Gastroesophageal sphincter (tissue), 3 donors: ENCODE data around the gene CIITA.

Source experiments
- EP300 ChIP-seq: sonication (generic); formaldehyde crosslinking; IDR thresholded peaks from one replicate; pipeline ENCODE4 v1.6.1; 2017; ENCODE audit warnings: antibody characterized with exemption, mild to moderate bottlenecking
- POLR2A ChIP-seq, 2 donors: fragments of 450-650 bp; IDR thresholded peaks; one replicate each; pipeline ENCODE4 v1.6.1; 2017; ENCODE audit warnings: antibody characterized with exemption in 2 of 2, mild to moderate bottlenecking in 2 of 2, moderate library complexity in 1 of 2
- POLR2AphosphoS5 ChIP-seq: sonication (generic); formaldehyde crosslinking; IDR thresholded peaks from one replicate; pipeline ENCODE4 v1.6.1; 2017; ENCODE audit warnings: antibody characterized with exemption
- TF ChIP-seq, protein P1 (sequence below), 4 experiments: fragments of 200-600 bp in 2 of 4; fragments of 450-650 bp in 2 of 4; sonication (generic) in 1 of 4; IDR thresholded peaks; one replicate each; pipeline ENCODE4 v1.5.1; 2017 to 2019; ENCODE audit warnings: antibody characterized with exemption in 4 of 4, mild to moderate bottlenecking in 2 of 4, moderate library complexity in 2 of 4

DNA sequence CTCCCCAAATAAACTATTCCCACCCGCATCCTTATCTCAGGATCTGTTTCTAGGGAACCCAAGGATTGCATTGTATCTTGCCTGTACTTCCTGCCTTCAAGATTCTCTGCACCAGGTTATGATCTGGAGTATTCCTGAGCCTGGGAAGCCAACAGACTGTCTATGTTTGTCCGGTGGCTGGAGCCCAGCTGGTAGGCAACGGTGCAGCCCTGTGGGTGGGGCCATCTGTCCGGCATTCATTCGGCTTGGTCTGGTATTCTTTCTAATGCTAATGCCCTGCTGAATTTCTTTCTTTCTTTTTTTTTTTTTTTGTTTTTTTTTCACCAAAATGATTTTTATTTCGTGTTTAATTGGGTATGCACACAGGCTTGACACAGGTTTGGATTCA, 37.7 kb upstream of the CIITA start:
- TF ChIP-seq EP300 (no peak), POLR2A (IDR thresholded peaks at IDR 0.05) (no peak), POLR2AphosphoS5 (no peak)
- TF ChIP-seq, protein P1, sequence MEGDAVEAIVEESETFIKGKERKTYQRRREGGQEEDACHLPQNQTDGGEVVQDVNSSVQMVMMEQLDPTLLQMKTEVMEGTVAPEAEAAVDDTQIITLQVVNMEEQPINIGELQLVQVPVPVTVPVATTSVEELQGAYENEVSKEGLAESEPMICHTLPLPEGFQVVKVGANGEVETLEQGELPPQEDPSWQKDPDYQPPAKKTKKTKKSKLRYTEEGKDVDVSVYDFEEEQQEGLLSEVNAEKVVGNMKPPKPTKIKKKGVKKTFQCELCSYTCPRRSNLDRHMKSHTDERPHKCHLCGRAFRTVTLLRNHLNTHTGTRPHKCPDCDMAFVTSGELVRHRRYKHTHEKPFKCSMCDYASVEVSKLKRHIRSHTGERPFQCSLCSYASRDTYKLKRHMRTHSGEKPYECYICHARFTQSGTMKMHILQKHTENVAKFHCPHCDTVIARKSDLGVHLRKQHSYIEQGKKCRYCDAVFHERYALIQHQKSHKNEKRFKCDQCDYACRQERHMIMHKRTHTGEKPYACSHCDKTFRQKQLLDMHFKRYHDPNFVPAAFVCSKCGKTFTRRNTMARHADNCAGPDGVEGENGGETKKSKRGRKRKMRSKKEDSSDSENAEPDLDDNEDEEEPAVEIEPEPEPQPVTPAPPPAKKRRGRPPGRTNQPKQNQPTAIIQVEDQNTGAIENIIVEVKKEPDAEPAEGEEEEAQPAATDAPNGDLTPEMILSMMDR (IDR thresholded peaks at IDR 0.05) = no peak
